A549 (cell line): ENCODE results near the gene PARVB. TPM values are rescaled to one million over a fixed set of nuclear protein-coding genes. Genes with fewer than 3 reads are reported as not detected.

Source experiments
- ATAC-seq, 2 experiments: fragments of 200-7000 bp in 1 of 2; fragments of >200 bp in 1 of 2; cut with Nextera tagmentation in 1 of 2; cut with Tn5 transposase in 1 of 2; 3 replicates each; pipeline versions ENCODE4 v1.8.0 to v1.9.1; 2018 to 2020; ENCODE audit warnings: mild to moderate bottlenecking in 1 of 2, moderate library complexity in 1 of 2
- CTCF ChIA-PET: fragments of 300-600 bp; sonication (Branson Sonifier 250); formaldehyde crosslinking; extraction: SDS; loops from one replicate; lab custom pipeline; 2021; ENCODE audit warnings: antibody characterized with exemption, inconsistent platforms; lab: Yijun Ruan, JAX
- POLR2A ChIA-PET: fragments of 350-600 bp; formaldehyde crosslinking; extraction: SDS; loops from one replicate; lab custom pipeline; 2021; ENCODE audit warnings: antibody characterized with exemption, inconsistent platforms; lab: Yijun Ruan, JAX
- DNase-seq, 2 experiments: peaks; one replicate each; pipeline versions ENCODE4 v3.0.0 to v3.0.0-alpha.2; 2011 to 2016; ENCODE audit warnings: low read depth in 1 of 2, low spot score in 1 of 2
- FAIRE-seq: peaks from 2 replicates; lab custom pipeline; 2011; peaks lifted over from hg19 to GRCh38; lab: Jason Lieb, UNC
- H3K27ac ChIP-seq, 2 experiments: fragments of >200 bp; sonication (Bioruptor Twin); formaldehyde crosslinking; 3 replicates each; pipeline ENCODE4 v1.5.1; 2016 to 2017
- H3K4me1 ChIP-seq: fragments of >200 bp; sonication (Bioruptor Twin); formaldehyde crosslinking; 3 replicates; pipeline ENCODE4 v1.6.1; 2016
- H3K4me2 ChIP-seq: fragments of >200 bp; sonication (Bioruptor Twin); formaldehyde crosslinking; 3 replicates; pipeline ENCODE4 v1.6.1; 2016
- H3K4me3 ChIP-seq: fragments of >200 bp; sonication (Bioruptor Twin); formaldehyde crosslinking; 3 replicates; pipeline ENCODE4 v1.5.1; 2016
- H3K9me3 ChIP-seq: fragments of >200 bp; sonication (Bioruptor Twin); formaldehyde crosslinking; 3 replicates; pipeline ENCODE4 v1.6.1; 2016
- CEBPB ChIP-seq, 2 experiments: fragments of >200 bp in 1 of 2; sonication (Bioruptor Twin) in 1 of 2; formaldehyde crosslinking in 1 of 2; IDR thresholded peaks; 2 replicates each; pipeline ENCODE4 v1.6.1; 2012 to 2016
- CHD4 ChIP-seq: fragments of 200-600 bp; sonication (generic); IDR thresholded peaks from 2 replicates; pipeline ENCODE4 v1.6.1; 2016; ENCODE audit warnings: antibody characterized with exemption, mild to moderate bottlenecking, borderline replicate concordance
- E2F6 ChIP-seq: IDR thresholded peaks from 2 replicates; pipeline ENCODE4 v1.6.1; 2012; ENCODE audit warnings: low read depth, borderline replicate concordance
- EHMT2 ChIP-seq: fragments of 200-600 bp; sonication (generic); IDR thresholded peaks from 2 replicates; pipeline ENCODE4 v1.6.1; 2016; ENCODE audit warnings: antibody characterized with exemption, low read depth, mild to moderate bottlenecking, moderate library complexity
- EP300 ChIP-seq, 2 experiments: fragments of >200 bp; sonication (Bioruptor Twin); formaldehyde crosslinking; IDR thresholded peaks; 2 replicates in 1 of 2; 3 replicates in 1 of 2; pipeline ENCODE4 v1.6.1; 2016 to 2017
- ESRRA ChIP-seq: fragments of 150-350 bp; IDR thresholded peaks from 2 replicates; pipeline ENCODE4 v1.6.1; 2014; ENCODE audit warnings: mild to moderate bottlenecking, low read length, borderline replicate concordance
- JUN ChIP-seq, 2 experiments: fragments of >200 bp; sonication (Bioruptor Twin); formaldehyde crosslinking; IDR thresholded peaks; 2 replicates in 1 of 2; 3 replicates in 1 of 2; pipeline ENCODE4 v1.6.1; 2016 to 2017
- JUNB ChIP-seq: fragments of >200 bp; sonication (Bioruptor Twin); formaldehyde crosslinking; IDR thresholded peaks from 2 replicates; pipeline ENCODE4 v1.6.1; 2016
- KDM1A ChIP-seq: fragments of 200-600 bp; sonication (generic); IDR thresholded peaks from 2 replicates; pipeline ENCODE4 v1.6.1; 2016; ENCODE audit warnings: low read depth, mild to moderate bottlenecking
- MAZ ChIP-seq: fragments of 150-350 bp; IDR thresholded peaks from 2 replicates; pipeline ENCODE4 v1.6.1; 2014; ENCODE audit warnings: antibody characterized with exemption, low read depth, low read length, borderline replicate concordance
- NPAS2 ChIP-seq: fragments of 250-450 bp; sonication (Bioruptor Pico); IDR thresholded peaks from 2 replicates; pipeline ENCODE4 v1.8.0; 2022; ENCODE audit warnings: mild to moderate bottlenecking, moderate library complexity, borderline replicate concordance
- PHF8 ChIP-seq: fragments of 200-600 bp; sonication (generic); IDR thresholded peaks from 2 replicates; pipeline ENCODE4 v1.6.1; 2016; ENCODE audit warnings: low read depth, mild to moderate bottlenecking, antibody characterized with exemption, moderate library complexity, borderline replicate concordance
- POLR2A ChIP-seq: IDR thresholded peaks from 2 replicates; pipeline ENCODE4 v1.6.1; 2012; ENCODE audit warnings: mild to moderate bottlenecking, low read length
- RAD21 ChIP-seq, 2 experiments: fragments of >200 bp in 1 of 2; sonication (Bioruptor Twin) in 1 of 2; formaldehyde crosslinking in 1 of 2; IDR thresholded peaks in 1 of 2; conservative IDR thresholded peaks in 1 of 2; 2 replicates in 1 of 2; 3 replicates in 1 of 2; pipeline ENCODE4 v1.6.1; 2012 to 2018; ENCODE audit warnings: inconsistent platforms in 1 of 2
- RFX5 ChIP-seq: fragments of 450-650 bp; IDR thresholded peaks from 2 replicates; pipeline ENCODE4 v1.7.1; 2014; ENCODE audit warnings: antibody characterized with exemption, mild to moderate bottlenecking, moderate library complexity
- USF2 ChIP-seq: fragments of 450-650 bp; IDR thresholded peaks from 2 replicates; pipeline ENCODE4 v1.6.1; 2014; ENCODE audit warnings: antibody characterized with exemption
- ZFP36 ChIP-seq: fragments of 450-650 bp; IDR thresholded peaks from 2 replicates; pipeline ENCODE4 v1.6.1; 2014; ENCODE audit warnings: borderline replicate concordance; ENCODE audit not compliant: partially characterized antibody
- ZNF302 ChIP-seq: fragments of 250-450 bp; sonication (Bioruptor Pico); IDR thresholded peaks from 2 replicates; pipeline ENCODE4 v1.9.0; 2021; ENCODE audit warnings: inconsistent platforms, mild to moderate bottlenecking, moderate library complexity
- ZSCAN20 ChIP-seq: fragments of 250-450 bp; sonication (Bioruptor Pico); IDR thresholded peaks from 2 replicates; pipeline ENCODE4 v1.8.0; 2022; ENCODE audit warnings: mild to moderate bottlenecking, moderate library complexity
- WGBS: methylation state at CpG from one replicate; pipeline ENCODE4 v1.1.6; 2017; ENCODE audit errors: missing lambda C conversion rate; 5-methylcytosine and 5-hydroxymethylcytosine counted together
- polyA plus RNA-seq, 4 experiments: library from polyadenylated mRNA; depleted of rRNA in 3 of 4; stranded (reverse); fragments of >200 nt; fragmentation: RNase III in 1 of 4; extraction: RNeasy Plus Mini Kit Qiagen cat#74134 plus additional on column Dnase treatment in 1 of 4; gene quantifications; 2 replicates in 3 of 4; 3 replicates in 1 of 4; pipeline ENCODE4 v1.2.3, GENCODE V29; 2011 to 2017
- TF ChIP-seq, protein P1 (sequence below): fragments of >200 bp; sonication (Bioruptor Twin); formaldehyde crosslinking; IDR thresholded peaks from 2 replicates; pipeline ENCODE4 v1.6.1; 2016
- TF ChIP-seq, protein P2 (sequence below): IDR thresholded peaks from 2 replicates; pipeline ENCODE4 v1.6.1; 2012
- TF ChIP-seq, protein P3 (sequence below): fragments of 200-600 bp; sonication (generic); IDR thresholded peaks from 2 replicates; pipeline ENCODE4 v1.6.1; 2016; ENCODE audit warnings: antibody characterized with exemption, mild to moderate bottlenecking, moderate library complexity

The PARVB gene
- polyA plus RNA-seq, 2 of the 4 experiments (the other 2 are of a cell fraction): 28.3 to 33.5 TPM

DNA sequence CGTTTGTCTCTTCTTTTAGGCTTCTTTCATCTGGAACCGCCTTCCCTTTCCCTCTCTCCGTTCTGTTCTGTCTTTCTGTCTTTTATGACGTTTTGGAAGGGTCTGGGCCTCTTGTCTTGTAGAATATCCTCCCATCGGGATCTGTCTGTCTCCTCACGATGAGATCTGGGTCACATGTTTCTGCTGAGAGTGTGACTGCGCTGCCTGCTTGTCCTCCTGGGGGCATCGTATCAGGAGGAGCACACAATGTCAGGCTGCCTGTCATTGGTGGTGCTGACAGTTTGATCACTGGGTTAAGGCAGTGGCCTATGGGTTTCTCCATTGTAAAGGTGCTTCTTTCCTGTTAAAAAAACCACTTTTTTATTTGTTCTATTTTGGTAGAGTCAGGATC, 96.2 kb downstream of the PARVB start:
- Histone ChIP-seq H3K27ac (no peak overlapping the region), H3K4me3 (no peak overlapping the region), H3K4me2 (no peak overlapping the region), H3K9me3 (no peaks in the 10 kb centered on the region; the same call in 2 of the 3 replicates), H3K4me1 (no peaks in the 10 kb centered on the region)
- TF ChIP-seq EP300 (IDR thresholded peaks at IDR 0.05): no peak
- TF ChIP-seq ZFP36: no peak
- no peak for TF ChIP-seq ZSCAN20 (CRISPR knock-in tag)
- TF ChIP-seq E2F6: no peak
- no peak for TF ChIP-seq ESRRA
- no peak for TF ChIP-seq PHF8
- no peak for TF ChIP-seq USF2
- TF ChIP-seq CEBPB (IDR thresholded peaks at IDR 0.05): no peak
- TF ChIP-seq RFX5: no peak
- TF ChIP-seq JUN (IDR thresholded peaks at IDR 0.05): no peak
- TF ChIP-seq CHD4: no peak
- no peak for TF ChIP-seq ZNF302 (CRISPR knock-in tag)
- FAIRE-seq (no peak), DNase-seq (no peak), ATAC-seq (no peak)
- ChIA-PET POLR2A (no interaction called here), CTCF (interaction anchor here (0.9 to 2.2 kb wide), 2 partner anchors 35 to 127 kb away, joined by 3 to 5 read pairs; no protein-coding TSS in a partner anchor)
- 88% methylated on average over 8 of the region's 8 CpGs for WGBS

DNA sequence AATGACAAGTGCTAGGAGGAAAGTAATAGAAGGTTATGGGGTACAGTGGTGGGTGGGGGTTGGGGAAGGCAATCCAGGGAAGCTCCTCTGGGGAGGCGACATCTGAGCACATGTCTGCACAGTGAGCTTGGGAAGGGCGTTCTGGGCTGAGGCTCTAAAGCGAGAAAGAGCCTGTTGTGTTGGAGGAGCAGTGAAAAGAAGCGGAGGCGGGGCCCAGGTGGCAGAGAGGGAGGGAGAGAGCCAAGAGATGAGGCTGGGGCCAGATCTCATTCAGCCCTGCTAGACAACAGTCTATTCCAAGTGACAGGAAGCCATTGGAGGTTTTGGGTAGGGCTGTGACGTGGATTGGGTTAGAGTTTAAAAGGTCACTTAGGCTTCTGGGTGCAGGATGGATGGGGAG, 101.3 kb downstream of the PARVB start:
- POLR2A ChIA-PET: no interaction called here
- no peak for FAIRE-seq
- Histone ChIP-seq H3K27ac (no peak overlapping the region), H3K9me3 (peaks cover 5% of the 10 kb centered on the region; the same call in 1 of the 3 replicates), H3K4me3 (no peak overlapping the region), H3K4me1 (no peaks in the 10 kb centered on the region), H3K4me2 (no peak overlapping the region)
- 87% methylated on average over 6 of the region's 6 CpGs for WGBS
- no peak for ATAC-seq
- no peak for DNase-seq
- TF ChIP-seq POLR2A (no peak), KDM1A (no peak), JUNB (no peak), RAD21 (conservative IDR thresholded peaks at IDR 0.05 in 1 of 2, IDR thresholded peaks at IDR 0.05 in 1 of 2) (no peak), NPAS2 (CRISPR knock-in tag) (no peak), EHMT2 (no peak), MAZ (no peak), E2F6 (no peak)
- TF ChIP-seq, protein P1, sequence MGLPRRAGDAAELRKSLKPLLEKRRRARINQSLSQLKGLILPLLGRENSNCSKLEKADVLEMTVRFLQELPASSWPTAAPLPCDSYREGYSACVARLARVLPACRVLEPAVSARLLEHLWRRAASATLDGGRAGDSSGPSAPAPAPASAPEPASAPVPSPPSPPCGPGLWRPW: no peak
- TF ChIP-seq, protein P2, sequence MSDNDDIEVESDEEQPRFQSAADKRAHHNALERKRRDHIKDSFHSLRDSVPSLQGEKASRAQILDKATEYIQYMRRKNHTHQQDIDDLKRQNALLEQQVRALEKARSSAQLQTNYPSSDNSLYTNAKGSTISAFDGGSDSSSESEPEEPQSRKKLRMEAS: no peak
- TF ChIP-seq, protein P3, sequence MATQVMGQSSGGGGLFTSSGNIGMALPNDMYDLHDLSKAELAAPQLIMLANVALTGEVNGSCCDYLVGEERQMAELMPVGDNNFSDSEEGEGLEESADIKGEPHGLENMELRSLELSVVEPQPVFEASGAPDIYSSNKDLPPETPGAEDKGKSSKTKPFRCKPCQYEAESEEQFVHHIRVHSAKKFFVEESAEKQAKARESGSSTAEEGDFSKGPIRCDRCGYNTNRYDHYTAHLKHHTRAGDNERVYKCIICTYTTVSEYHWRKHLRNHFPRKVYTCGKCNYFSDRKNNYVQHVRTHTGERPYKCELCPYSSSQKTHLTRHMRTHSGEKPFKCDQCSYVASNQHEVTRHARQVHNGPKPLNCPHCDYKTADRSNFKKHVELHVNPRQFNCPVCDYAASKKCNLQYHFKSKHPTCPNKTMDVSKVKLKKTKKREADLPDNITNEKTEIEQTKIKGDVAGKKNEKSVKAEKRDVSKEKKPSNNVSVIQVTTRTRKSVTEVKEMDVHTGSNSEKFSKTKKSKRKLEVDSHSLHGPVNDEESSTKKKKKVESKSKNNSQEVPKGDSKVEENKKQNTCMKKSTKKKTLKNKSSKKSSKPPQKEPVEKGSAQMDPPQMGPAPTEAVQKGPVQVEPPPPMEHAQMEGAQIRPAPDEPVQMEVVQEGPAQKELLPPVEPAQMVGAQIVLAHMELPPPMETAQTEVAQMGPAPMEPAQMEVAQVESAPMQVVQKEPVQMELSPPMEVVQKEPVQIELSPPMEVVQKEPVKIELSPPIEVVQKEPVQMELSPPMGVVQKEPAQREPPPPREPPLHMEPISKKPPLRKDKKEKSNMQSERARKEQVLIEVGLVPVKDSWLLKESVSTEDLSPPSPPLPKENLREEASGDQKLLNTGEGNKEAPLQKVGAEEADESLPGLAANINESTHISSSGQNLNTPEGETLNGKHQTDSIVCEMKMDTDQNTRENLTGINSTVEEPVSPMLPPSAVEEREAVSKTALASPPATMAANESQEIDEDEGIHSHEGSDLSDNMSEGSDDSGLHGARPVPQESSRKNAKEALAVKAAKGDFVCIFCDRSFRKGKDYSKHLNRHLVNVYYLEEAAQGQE: no peak
- CTCF ChIA-PET: no interaction called here
